HG03442 (cell line): ENCODE measurements around the gene ZDHHC1.

Source experiments
- ATAC-seq: cut with Tn5 transposase; IDR thresholded peaks from one replicate; pipeline ENCODE4 v1.9.1; 2021; ENCODE audit warnings: mild to moderate bottlenecking, moderate library complexity; ENCODE audit not compliant: unreplicated experiment

Gene ZDHHC1

GRCh38 chr16:67448580-67448979 is 32.3 kb upstream of the ZDHHC1 start:
- no peak for ATAC-seq

- no peak for ATAC-seq
Observed at GRCh38 chr16:67447508-67448076, 31.3 kb upstream of the ZDHHC1 start.

- no peak for ATAC-seq
Observed at GRCh38 chr16:67446968-67447507, 30.8 kb upstream of the ZDHHC1 start.

- no peak for ATAC-seq
Observed at GRCh38 chr16:67445913-67446907, 29.9 kb upstream of the ZDHHC1 start.

GRCh38 chr16:67445441-67445912 is 29.2 kb upstream of the ZDHHC1 start:
- no peak for ATAC-seq

- ATAC-seq = no peak
Observed at GRCh38 chr16:67445126-67445426, 28.8 kb upstream of the ZDHHC1 start.

GRCh38 chr16:67444259-67445125 is 28.2 kb upstream of the ZDHHC1 start:
- no peak for ATAC-seq

GRCh38 chr16:67443265-67443664 is 27.0 kb upstream of the ZDHHC1 start:
- no peak for ATAC-seq

- ATAC-seq = no peak
Observed at GRCh38 chr16:67442581-67443255, 26.4 kb upstream of the ZDHHC1 start.

GRCh38 chr16:67441907-67442306 is 25.6 kb upstream of the ZDHHC1 start:
- ATAC-seq = no peak

GRCh38 chr16:67441271-67441753 is 25.0 kb upstream of the ZDHHC1 start:
- ATAC-seq = no peak

- no peak for ATAC-seq
Observed at GRCh38 chr16:67438824-67439393, 22.6 kb upstream of the ZDHHC1 start.

- no peak for ATAC-seq
Observed at GRCh38 chr16:67438098-67438791, 22.0 kb upstream of the ZDHHC1 start.

- ATAC-seq = no peak
Observed at GRCh38 chr16:67437513-67437912, 21.2 kb upstream of the ZDHHC1 start.

GRCh38 chr16:67436640-67437193 is 20.4 kb upstream of the ZDHHC1 start:
- ATAC-seq = no peak

- no peak for ATAC-seq
Observed at GRCh38 chr16:67435758-67436164, 19.5 kb upstream of the ZDHHC1 start.

- no peak for ATAC-seq
Observed at GRCh38 chr16:67433131-67433719, 16.9 kb upstream of the ZDHHC1 start.

- ATAC-seq = no peak
Observed at GRCh38 chr16:67432506-67432890, 16.2 kb upstream of the ZDHHC1 start.
